Left lung (tissue), 10 donors: ENCODE data around the gene SLC25A21. TPM values are rescaled to one million over a fixed set of nuclear protein-coding genes. Genes with fewer than 3 reads are reported as not detected.

ENCODE experiments used
- ATAC-seq: fragments of 200-7000 bp; cut with Tn5 transposase; one replicate; pipeline ENCODE4 v1.9.1; 2020; ENCODE audit warnings: moderate library complexity
- DNase-seq, 4 donors: peaks; one replicate each; pipeline ENCODE4 v3.0.0-alpha.2; 2013 to 2020
- H3K27ac ChIP-seq, 2 donors: fragments of 200-600 bp; sonication (generic) in 1 of 2; one replicate each; pipeline versions ENCODE4 v1.5.0 to v1.8.0; 2020 to 2021
- H3K27me3 ChIP-seq, 2 donors: fragments of 200-600 bp; sonication (generic) in 1 of 2; one replicate each; pipeline versions ENCODE4 v1.5.0 to v1.8.0; 2020 to 2021
- H3K36me3 ChIP-seq, 2 donors: fragments of 200-600 bp; sonication (generic) in 1 of 2; one replicate each; pipeline versions ENCODE4 v1.5.0 to v1.8.0; 2020 to 2021
- H3K4me1 ChIP-seq, 2 donors: fragments of 200-600 bp; one replicate each; pipeline ENCODE4 v1.8.0; 2021
- H3K4me3 ChIP-seq, 2 donors: fragments of 200-600 bp; sonication (generic) in 1 of 2; one replicate each; pipeline versions ENCODE4 v1.5.0 to v1.8.0; 2020 to 2021; ENCODE audit warnings: mild to moderate bottlenecking in 1 of 2
- H3K9me3 ChIP-seq, 2 donors: fragments of 200-600 bp; sonication (generic) in 1 of 2; one replicate each; pipeline versions ENCODE4 v1.5.0 to v1.8.0; 2020 to 2021
- intact Hi-C, 2 donors: fragments of 100-400 bp; cut with DNase I; formaldehyde crosslinking; loops; one replicate each; pipeline versions ENCODE4 v1.11.2 to v1.14.2; 2022
- polyA plus RNA-seq, 6 donors: library from polyadenylated mRNA; unstranded; fragments of 120-200 nt; gene quantifications; one replicate each; pipeline ENCODE4 v1.2.1, GENCODE V29; 2013; ENCODE audit not compliant: insufficient read length in 6 of 6
- total RNA-seq, 2 donors: library from RNA; stranded (reverse); fragmentation: NEBNext Ultra II Directional; extraction: Animal tissue kit (Norgen Biotek cat#: 25700); gene quantifications; one replicate each; pipeline ENCODE4 v1.2.1, GENCODE V29; 2021
- TF ChIP-seq, protein P1 (sequence below), 2 donors: fragments of 200-600 bp; sonication (generic) in 1 of 2; IDR thresholded peaks; one replicate each; pipeline versions ENCODE4 v1.5.0 to v1.8.0; 2021; ENCODE audit warnings: antibody characterized with exemption in 2 of 2
- donor health status: DM: no; HTN: yes; CAD: no.
- donor health status: DM: no; HTN: no; CAD: no.

The SLC25A21 gene
- total and polyA plus RNA-seq, 8 donors = 0.47 to 3.7 (median 2.7) TPM

DNA sequence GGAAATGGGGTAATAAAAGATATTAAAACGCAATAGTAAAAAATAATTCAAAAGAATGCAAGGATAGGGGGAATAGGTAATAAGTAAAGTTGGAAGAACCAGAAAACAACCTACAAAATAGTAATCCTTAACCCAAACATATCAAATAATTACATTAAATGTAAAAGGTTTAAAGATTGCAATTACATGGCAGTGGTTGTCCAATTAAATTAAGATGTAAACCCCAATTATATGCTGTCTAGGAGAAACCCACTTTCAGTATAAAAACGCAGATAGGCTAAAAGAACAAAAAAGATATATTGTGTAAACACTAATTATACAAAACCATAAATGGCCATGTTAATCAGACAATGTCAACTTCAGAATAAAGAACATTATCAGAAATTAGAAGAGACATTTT is 247.3 kb downstream of the SLC25A21 start:
- TF ChIP-seq, protein P1, sequence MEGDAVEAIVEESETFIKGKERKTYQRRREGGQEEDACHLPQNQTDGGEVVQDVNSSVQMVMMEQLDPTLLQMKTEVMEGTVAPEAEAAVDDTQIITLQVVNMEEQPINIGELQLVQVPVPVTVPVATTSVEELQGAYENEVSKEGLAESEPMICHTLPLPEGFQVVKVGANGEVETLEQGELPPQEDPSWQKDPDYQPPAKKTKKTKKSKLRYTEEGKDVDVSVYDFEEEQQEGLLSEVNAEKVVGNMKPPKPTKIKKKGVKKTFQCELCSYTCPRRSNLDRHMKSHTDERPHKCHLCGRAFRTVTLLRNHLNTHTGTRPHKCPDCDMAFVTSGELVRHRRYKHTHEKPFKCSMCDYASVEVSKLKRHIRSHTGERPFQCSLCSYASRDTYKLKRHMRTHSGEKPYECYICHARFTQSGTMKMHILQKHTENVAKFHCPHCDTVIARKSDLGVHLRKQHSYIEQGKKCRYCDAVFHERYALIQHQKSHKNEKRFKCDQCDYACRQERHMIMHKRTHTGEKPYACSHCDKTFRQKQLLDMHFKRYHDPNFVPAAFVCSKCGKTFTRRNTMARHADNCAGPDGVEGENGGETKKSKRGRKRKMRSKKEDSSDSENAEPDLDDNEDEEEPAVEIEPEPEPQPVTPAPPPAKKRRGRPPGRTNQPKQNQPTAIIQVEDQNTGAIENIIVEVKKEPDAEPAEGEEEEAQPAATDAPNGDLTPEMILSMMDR (IDR thresholded peaks at IDR 0.05) = no peak
- Histone ChIP-seq H3K9me3 (no peaks in the 10 kb centered on the region), H3K27me3 (no peaks in the 10 kb centered on the region), H3K4me3 (no peak overlapping the region), H3K27ac (no peak overlapping the region), H3K4me1 (no peaks in the 10 kb centered on the region), H3K36me3 (no peaks in the 10 kb centered on the region)
- intact Hi-C loops = no loop called here
- ATAC-seq = no peak
- no peak for DNase-seq

DNA sequence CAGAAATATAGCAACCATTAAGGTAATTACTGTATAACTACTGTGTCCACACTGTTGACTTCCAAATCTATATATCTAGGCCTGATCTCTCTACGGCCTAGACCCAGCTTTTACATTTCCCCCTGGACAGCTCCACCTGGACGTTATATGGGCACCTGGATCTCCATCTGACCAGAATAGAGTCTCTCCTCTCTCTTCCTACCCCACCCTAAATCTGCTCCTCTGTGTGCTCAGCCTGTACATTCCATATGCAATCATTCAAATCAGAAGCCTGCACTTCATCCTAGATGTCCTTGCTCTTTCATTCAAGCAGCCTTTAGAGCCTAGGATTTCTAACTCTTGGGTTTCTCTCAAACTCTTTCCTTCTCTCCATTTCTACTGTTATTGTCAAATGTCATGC is 255.7 kb downstream of the SLC25A21 start:
- TF ChIP-seq, protein P1 (IDR thresholded peaks at IDR 0.05) = no peak
- Histone ChIP-seq H3K27ac (no peak overlapping the region), H3K36me3 (no peaks in the 10 kb centered on the region), H3K27me3 (no peaks in the 10 kb centered on the region), H3K4me3 (no peak overlapping the region), H3K9me3 (no peaks in the 10 kb centered on the region), H3K4me1 (no peaks in the 10 kb centered on the region)
- ATAC-seq (no peak), DNase-seq (no peak)
- intact Hi-C loops = no loop called here

DNA sequence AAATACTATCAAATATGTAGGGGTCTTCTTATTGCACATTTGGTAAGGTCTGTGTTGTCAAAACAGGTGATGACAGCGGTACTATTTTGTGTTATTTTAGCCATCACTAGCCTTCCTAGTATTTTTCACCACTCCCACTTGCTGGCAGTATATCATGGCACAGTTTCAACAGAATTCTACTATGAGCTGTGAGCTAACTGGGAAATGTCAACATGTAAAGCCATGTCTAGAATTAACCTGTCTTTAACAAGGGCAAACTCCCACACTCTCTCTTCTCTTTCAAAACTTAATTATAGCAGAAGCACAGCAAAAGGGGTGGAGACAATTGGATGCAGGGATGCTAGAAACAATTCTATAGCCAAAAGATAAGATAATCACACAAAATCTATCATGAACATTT is 257.3 kb downstream of the SLC25A21 start:
- intact Hi-C loops = no loop called here
- TF ChIP-seq, protein P1 (IDR thresholded peaks at IDR 0.05) = no peak

DNA sequence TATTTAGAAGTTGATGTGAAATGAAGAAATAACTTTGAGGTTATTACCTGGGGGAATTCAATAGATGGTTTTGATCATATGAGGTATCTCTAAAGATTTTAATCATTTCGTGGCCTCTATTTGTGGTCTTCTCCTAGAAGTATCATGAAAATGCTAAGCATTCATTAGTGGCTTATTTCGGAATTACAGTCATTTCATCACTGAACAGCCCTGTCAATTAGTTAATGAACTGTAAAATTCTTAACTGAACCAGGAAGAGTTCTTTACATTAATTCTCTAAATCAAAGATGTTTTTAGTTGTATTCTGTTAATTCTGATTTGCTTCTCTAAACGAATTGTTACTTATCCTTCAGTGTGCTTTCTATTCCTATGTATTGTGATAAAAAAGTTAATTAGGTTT is 261.8 kb downstream of the SLC25A21 start:
- Histone ChIP-seq H3K27me3 (no peaks in the 10 kb centered on the region), H3K27ac (no peak overlapping the region), H3K36me3 (no peaks in the 10 kb centered on the region), H3K9me3 (no peaks in the 10 kb centered on the region), H3K4me1 (no peaks in the 10 kb centered on the region), H3K4me3 (no peak overlapping the region)
- DNase-seq (no peak), ATAC-seq (no peak)
- TF ChIP-seq, protein P1 (IDR thresholded peaks at IDR 0.05) = no peak
- intact Hi-C loops = no loop called here

More for the DNA sequence above, 257.3 kb downstream of the SLC25A21 start:
- Histone ChIP-seq H3K4me3 (no peak overlapping the region), H3K27ac (no peak overlapping the region), H3K36me3 (no peaks in the 10 kb centered on the region), H3K9me3 (no peaks in the 10 kb centered on the region), H3K27me3 (no peaks in the 10 kb centered on the region), H3K4me1 (no peaks in the 10 kb centered on the region)
- ATAC-seq (no peak), DNase-seq (no peak)

DNA sequence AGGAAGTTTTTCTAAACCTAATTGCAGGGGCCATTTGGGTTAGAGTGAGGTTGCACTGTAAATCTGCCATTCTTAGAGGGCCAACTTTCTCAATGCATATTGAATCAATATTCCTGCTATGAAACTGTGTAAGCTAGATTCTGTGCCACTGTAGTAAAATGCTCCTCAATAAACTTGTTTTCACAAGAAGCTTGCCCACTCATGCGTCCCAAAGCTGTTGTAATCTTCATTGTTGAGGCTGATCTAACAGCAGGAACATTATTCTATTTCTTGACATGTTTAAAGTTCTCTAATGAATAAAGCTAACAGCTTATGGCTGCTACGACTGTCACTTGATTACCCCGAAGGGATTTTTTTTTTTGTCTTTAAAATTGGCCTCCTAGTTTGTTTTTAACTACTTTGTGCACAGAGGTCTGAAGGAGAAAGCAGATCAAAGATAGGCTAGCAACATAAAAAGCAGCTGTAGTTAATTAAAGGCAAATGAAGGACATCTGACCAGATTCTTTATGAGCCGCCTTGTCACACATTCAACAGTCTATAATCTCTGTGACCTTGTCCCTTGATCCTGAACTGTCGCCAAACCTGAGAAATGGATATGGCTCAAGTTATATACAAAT is 267.0 kb downstream of the SLC25A21 start:
- Histone ChIP-seq H3K27ac (no peak overlapping the region), H3K4me1 (no peaks in the 10 kb centered on the region), H3K36me3 (no peaks in the 10 kb centered on the region), H3K9me3 (no peaks in the 10 kb centered on the region), H3K4me3 (no peak overlapping the region), H3K27me3 (no peaks in the 10 kb centered on the region)
- ATAC-seq (no peak), DNase-seq (no peak)
- intact Hi-C loops = no loop called here
- TF ChIP-seq, protein P1 (IDR thresholded peaks at IDR 0.05) = no peak
